NB4 (cell line): ENCODE measurements around the gene BBX.

Experiments
- DNase-seq: peaks from one replicate; pipeline ENCODE4 v3.0.0; 2010; ENCODE audit warnings: low read depth
- H3K4me3 ChIP-seq: one replicate; pipeline ENCODE4 v1.5.1; 2011; ENCODE audit warnings: mild to moderate bottlenecking, low read depth, low read length, moderate library complexity
- MYC ChIP-seq: IDR thresholded peaks from 2 replicates; pipeline ENCODE4 v1.6.1; 2011; ENCODE audit warnings: low read depth, low read length
- POLR2A ChIP-seq: IDR thresholded peaks from 2 replicates; pipeline ENCODE4 v1.6.1; 2011; ENCODE audit warnings: mild to moderate bottlenecking; ENCODE audit not compliant: insufficient read length; ENCODE audit errors: extremely low read depth
- TF ChIP-seq, protein P1 (sequence below): IDR thresholded peaks from 2 replicates; pipeline ENCODE4 v1.6.1; 2011; ENCODE audit warnings: low read depth, low read length
- TF ChIP-seq, protein P2 (sequence below): IDR thresholded peaks from one replicate; pipeline ENCODE4 v1.5.1; 2012; ENCODE audit warnings: low read depth, low read length

The BBX gene

DNA sequence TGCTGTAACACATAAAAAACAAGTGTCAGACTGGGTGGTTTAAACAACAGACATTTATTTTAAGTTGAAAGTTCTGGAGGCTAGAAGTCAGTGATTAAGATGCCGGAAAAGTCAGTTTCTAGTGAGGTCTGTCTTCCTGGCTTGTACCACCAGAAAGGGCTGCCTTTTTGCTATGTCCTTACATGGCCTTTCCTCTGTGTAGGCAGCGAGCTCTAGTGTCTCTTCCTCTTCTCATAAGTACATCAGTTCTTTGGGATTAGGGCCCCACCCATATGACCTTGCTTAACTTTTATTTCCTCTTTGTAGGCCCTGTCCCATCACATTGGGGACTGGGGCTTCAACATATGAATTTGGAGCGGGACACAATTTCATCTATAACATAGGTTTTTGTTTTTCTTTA lies 128.0 kb downstream of the BBX start:
- no peak overlapping the region for H3K4me3 ChIP-seq
- TF ChIP-seq, protein P1, sequence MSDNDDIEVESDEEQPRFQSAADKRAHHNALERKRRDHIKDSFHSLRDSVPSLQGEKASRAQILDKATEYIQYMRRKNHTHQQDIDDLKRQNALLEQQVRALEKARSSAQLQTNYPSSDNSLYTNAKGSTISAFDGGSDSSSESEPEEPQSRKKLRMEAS, result no peak
- TF ChIP-seq MYC, result no peak
- peak; percentile 70 for DNase-seq

DNA sequence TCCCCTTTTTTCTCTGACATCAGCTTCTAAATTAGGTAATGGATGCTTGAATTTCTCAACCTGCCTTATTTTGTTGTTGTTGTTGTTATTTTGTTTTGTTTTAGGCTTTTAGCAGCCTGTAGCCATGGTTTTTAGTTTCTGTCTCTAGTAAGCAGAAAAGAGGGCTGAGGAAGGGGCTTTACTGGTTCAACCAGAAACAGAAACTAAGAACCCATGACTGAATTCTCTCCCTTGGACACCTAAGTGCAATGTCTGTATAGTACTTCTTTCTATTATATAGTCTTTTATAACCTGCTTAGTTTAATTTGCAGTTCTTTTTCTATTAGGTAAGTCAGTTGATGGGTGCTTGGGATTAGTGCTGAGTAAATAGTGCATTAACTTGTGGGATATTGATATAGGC lies 129.0 kb downstream of the BBX start:
- DNase-seq, result no peak
- H3K4me3 ChIP-seq, result no peak overlapping the region
- TF ChIP-seq, protein P2, sequence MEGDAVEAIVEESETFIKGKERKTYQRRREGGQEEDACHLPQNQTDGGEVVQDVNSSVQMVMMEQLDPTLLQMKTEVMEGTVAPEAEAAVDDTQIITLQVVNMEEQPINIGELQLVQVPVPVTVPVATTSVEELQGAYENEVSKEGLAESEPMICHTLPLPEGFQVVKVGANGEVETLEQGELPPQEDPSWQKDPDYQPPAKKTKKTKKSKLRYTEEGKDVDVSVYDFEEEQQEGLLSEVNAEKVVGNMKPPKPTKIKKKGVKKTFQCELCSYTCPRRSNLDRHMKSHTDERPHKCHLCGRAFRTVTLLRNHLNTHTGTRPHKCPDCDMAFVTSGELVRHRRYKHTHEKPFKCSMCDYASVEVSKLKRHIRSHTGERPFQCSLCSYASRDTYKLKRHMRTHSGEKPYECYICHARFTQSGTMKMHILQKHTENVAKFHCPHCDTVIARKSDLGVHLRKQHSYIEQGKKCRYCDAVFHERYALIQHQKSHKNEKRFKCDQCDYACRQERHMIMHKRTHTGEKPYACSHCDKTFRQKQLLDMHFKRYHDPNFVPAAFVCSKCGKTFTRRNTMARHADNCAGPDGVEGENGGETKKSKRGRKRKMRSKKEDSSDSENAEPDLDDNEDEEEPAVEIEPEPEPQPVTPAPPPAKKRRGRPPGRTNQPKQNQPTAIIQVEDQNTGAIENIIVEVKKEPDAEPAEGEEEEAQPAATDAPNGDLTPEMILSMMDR, result no peak
- no peak for TF ChIP-seq POLR2A
- no peak for TF ChIP-seq MYC
- TF ChIP-seq, protein P1, result no peak

DNA sequence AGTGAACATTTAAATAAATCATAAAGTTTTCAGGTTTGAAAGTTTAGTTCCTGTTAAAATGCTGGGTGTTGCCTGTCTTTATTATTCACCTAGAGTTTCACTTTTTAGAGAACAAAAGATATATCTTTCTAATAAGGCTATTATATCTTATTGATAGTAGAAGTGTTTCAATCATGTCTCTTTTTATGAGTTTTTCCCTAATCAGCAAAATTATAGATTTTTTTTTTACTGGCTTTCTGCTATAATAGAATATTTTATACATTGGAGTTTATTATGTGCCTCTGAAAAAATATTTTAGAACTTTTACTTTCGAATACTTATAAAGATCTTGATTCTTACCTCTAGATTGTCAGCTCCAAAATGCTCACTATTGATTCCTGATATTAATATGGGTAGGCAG lies 131.5 kb downstream of the BBX start:
- TF ChIP-seq, protein P1, result no peak
- no peak for TF ChIP-seq MYC
- no peak for TF ChIP-seq POLR2A
- TF ChIP-seq, protein P2, result no peak
- no peak for DNase-seq
- H3K4me3 ChIP-seq, result no peak overlapping the region

DNA sequence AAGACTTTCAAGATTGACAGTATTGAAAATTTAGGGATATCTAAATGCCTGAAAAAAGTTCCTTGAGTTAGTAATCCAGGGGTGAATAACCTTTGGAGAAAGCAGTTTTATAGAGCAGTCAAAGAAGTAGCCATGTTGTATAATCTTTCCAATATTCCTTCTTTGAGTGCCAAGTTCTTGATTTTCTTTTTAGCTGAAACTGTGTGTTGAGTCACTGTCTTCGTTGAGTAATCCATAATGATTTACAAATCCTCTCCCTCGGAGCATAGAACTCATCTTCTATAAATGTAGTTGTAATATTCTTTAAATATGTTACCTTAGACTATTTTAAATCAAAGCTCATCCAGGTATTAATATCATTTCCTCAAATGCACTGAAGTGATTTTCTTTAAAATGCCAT lies 135.2 kb downstream of the BBX start:
- no peak for DNase-seq
- H3K4me3 ChIP-seq, result no peak overlapping the region
- TF ChIP-seq POLR2A (no peak), MYC (no peak)
- TF ChIP-seq, protein P2, result no peak
- TF ChIP-seq, protein P1, result no peak

DNA sequence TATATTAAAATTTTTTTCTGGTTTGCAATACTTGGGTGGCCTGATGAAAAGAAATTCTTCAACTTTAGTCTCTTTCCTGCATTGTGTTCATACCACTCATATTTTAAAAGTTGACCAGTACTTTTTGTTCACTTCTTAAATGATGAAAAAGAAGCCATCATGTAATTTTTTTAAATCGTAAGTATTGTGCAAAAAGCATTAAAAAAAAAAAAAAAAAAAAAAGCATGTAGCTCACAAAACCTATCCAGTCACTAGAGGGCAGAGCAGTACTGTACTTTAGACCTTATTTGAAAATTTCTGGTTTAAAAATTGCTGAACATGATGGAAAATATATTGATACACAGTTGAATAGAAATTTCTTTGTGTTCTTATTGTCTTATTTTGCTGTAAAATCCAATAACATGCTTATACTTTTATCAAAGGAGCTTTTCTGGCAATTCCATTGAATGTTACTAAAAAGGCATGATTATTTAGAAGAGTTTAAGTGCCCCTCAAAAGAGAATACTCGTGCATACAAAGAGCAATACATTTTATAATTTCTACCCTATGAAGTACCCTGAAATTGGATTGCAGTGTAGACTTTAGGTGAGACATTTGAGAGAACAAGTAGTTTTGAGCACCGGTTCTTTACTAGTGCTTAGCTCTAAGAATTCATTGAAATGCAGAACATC lies 137.7 kb downstream of the BBX start:
- peak; percentile 42 for DNase-seq
- no peak for TF ChIP-seq POLR2A
- TF ChIP-seq, protein P2, result peak; percentile 38
- H3K4me3 ChIP-seq, result no peak overlapping the region

DNA sequence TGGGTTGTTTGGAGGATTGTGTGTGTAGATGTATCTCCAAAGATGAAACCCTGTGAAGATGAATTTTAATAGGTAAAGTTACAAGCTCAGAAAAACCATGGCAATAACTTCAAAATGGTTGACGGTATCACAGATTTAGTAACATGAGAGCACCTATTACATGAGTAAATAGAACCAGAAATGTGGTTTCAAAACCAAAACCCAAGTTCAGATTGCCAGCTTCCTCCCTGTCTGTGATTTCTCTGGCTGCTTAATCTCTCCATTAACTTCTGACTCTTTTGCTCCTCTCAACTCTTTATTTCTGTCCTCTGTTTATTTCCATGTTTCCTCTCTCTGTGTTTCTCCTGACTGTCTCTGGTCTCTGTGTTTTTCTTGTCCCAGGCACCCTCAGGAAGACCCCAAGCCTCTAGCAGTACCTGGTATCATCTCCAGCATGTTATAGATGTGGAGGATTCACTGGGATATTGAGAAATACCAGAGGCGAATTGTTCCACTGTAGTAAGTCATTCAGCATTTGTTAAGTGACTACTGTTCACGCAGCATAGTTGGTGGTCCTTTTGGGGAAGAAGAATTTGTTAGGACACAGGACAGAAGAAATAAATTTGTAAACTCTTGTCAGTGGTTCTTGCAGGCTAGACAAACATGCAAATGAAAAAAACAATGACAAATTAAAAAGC lies 138.8 kb downstream of the BBX start:
- TF ChIP-seq POLR2A (no peak), MYC (no peak)
- TF ChIP-seq, protein P1, result no peak
- TF ChIP-seq, protein P2, result no peak
- no peak overlapping the region for H3K4me3 ChIP-seq
- DNase-seq, result no peak
